HUES48 (cell line): ENCODE results near the gene SRPRB.

Experiments used
- H3K27ac ChIP-seq: one replicate; pipeline ENCODE4 v1.7.0; 2013; ENCODE audit warnings: low read depth, low read length, inconsistent platforms
- H3K27me3 ChIP-seq: 2 replicates; pipeline ENCODE4 v1.6.1; 2013; ENCODE audit warnings: mild to moderate bottlenecking, low read length; ENCODE audit not compliant: control insufficient read depth, insufficient read depth
- H3K36me3 ChIP-seq: 2 replicates; pipeline ENCODE4 v1.6.1; 2013; ENCODE audit warnings: low read length; ENCODE audit not compliant: control insufficient read depth, insufficient read depth
- H3K4me1 ChIP-seq: 2 replicates; pipeline ENCODE4 v1.6.1; 2013; ENCODE audit warnings: mild to moderate bottlenecking, low read length; ENCODE audit not compliant: control insufficient read depth, insufficient read depth
- H3K4me3 ChIP-seq: 2 replicates; pipeline ENCODE4 v1.5.1; 2013; ENCODE audit warnings: mild to moderate bottlenecking, low read depth, low read length
- H3K9ac ChIP-seq: 2 replicates; pipeline ENCODE4 v1.6.1; 2013; ENCODE audit warnings: mild to moderate bottlenecking, low read depth, low read length, moderate library complexity
- H3K9me3 ChIP-seq: 2 replicates; pipeline ENCODE4 v1.6.1; 2013; ENCODE audit warnings: low read length; ENCODE audit not compliant: control insufficient read depth, insufficient read depth

Gene SRPRB

DNA sequence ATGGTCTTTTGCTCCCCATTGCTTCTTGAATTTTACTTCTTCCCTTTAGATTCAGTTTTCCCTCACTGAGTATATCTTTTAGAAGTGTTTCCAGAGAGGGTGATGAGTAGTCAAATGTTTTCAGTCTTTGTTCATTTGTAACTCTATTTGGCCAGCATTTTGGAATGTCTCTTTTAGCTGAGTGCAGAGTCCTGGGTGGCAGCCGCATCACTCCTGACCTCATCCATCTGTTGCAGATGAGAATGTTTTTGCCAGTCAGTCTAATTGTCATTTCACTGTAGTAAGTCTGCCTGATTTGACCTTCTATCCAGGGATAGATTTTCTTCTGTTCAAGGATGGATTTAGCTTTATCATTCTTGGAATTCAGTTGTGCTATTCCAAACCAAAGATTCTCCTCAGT, 7.3 kb downstream of the SRPRB start:
- Histone ChIP-seq H3K4me3 (no peak overlapping the region), H3K36me3 (peaks cover 80% of the 10 kb centered on the region), H3K4me1 (no peaks in the 10 kb centered on the region), H3K9me3 (no peaks in the 10 kb centered on the region), H3K27ac (no peak overlapping the region), H3K27me3 (no peaks in the 10 kb centered on the region), H3K9ac (no peak overlapping the region)

DNA sequence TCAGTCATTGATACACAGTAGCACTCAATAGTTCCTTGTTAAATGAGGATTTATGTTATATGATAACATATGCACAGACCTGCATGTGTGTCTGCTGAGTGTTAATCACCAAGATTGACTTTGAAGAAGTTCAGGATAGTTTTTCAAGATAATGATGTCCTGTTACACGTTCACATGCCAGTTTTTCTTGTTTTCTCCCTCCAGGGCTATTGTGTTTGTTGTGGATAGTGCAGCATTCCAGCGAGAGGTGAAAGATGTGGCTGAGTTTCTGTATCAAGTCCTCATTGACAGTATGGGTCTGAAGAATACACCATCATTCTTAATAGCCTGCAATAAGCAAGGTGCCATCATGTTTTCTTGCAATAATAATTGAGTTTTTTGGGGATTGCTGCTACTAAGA, 9.8 kb downstream of the SRPRB start:
- Histone ChIP-seq H3K9me3 (no peaks in the 10 kb centered on the region), H3K36me3 (peaks cover 81% of the 10 kb centered on the region), H3K4me1 (no peaks in the 10 kb centered on the region)

DNA sequence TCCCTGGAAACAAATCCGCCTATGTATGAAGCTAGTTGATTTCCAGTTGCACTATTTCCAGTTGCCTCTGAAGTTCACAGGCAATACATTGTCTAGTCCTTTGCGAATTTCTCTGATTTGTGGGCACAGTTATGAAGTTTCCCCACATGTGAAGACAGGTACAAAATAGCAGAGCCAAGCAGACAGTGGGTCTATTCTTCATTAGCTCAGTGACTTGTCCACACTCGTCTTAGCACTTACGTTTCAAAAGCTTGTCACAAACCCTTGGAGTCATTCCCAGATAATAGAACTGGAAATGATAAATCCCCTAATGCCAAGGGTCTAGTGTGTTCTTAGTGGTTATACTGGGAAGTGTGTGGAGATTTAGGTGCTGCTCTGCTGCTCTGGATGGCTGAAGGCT, 14.5 kb downstream of the SRPRB start:
- Histone ChIP-seq H3K9ac (no peak overlapping the region), H3K4me1 (peaks cover 14% of the 10 kb centered on the region), H3K36me3 (peaks cover 68% of the 10 kb centered on the region), H3K9me3 (no peaks in the 10 kb centered on the region), H3K4me3 (no peak overlapping the region), H3K27ac (no peak overlapping the region), H3K27me3 (no peaks in the 10 kb centered on the region)

More for the DNA sequence above, 9.8 kb downstream of the SRPRB start:
- no peak overlapping the region for H3K27ac ChIP-seq
- H3K27me3 ChIP-seq = no peaks in the 10 kb centered on the region
- no peak overlapping the region for H3K9ac ChIP-seq
- H3K4me3 ChIP-seq = no peak overlapping the region

DNA sequence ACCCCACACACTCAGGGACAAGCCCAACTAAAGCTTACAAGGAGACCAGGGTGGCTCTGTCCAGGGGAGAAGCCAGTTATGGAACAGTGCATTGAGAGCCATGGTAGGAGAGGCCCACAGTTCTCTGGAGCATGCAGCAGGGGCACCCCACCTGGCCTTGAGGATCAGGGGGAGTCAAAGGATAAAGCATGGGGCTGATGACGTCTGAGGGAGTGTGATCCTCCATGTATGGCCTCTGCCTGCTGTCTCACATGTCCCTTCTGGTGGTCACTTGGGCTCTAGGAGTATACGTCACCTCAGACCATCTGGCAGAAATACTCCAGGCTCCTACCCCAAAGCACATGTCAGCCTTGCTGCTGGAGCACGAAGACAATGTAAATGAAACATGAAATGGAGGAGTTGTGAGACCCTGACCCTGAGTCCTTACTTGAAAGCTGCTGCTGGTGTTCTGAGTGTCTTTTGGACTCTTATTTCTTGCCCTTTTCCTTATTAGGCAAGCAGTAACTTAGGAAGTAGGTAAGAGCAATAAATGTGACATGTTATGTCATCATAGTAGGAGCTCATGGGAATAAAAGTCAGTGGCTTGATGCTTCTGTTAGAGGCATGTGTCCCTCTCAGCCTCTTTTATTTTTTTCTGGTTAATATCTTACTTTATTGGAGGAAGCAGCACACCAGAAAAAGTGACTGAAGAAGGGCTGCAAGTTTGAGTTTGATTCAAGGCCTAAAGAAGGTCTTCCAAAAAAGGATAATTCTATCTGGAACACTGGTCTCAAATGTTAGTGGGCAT, 15.5 kb downstream of the SRPRB start:
- Histone ChIP-seq H3K27me3 (no peaks in the 10 kb centered on the region), H3K36me3 (peaks cover 58% of the 10 kb centered on the region), H3K4me3 (no peak overlapping the region), H3K4me1 (peaks cover 14% of the 10 kb centered on the region), H3K9me3 (no peaks in the 10 kb centered on the region), H3K9ac (no peak overlapping the region), H3K27ac (peak overlapping the region; percentile 75)

DNA sequence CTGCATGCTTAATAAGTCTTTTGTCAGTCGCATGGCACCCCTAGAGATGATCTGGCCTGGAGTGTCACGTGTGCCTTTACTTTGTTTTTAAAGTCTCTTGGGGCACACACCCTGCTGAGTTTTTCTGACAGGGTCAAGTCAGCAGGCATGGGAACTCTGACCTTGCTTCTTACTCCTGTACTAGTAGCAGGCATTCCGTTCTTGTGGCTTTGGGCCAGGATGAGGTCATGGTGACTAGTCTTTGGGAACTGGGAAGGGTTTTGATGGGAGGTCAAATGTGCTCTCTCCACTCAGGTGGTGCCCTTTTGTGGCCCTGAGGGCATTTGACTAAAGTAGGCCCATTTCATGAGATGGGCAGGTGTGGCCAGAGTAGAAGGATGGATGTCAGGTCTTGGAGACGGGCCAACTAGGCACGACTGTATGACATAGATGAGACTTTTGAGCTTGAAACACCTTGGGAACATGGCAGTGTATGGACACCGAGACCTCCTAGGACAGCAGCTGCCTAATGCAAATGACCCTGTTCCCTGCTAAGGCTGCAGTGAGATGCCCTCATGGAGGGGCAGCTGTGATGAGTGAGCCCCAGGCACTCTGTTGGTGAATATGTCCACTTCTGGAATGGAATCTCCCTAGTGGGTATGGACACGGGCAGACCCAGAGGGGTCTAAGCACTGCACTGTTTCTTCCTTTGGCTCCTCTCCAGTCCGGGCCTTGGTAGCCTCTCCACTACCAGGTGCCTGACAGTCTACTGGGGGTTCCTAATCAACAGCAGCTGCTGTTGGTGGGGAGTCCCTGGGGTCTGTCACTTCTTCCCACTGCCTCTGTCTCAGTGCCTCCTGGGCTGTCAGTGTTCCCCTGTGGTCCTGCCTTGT, 16.4 kb downstream of the SRPRB start:
- H3K9me3 ChIP-seq = no peaks in the 10 kb centered on the region
- H3K27me3 ChIP-seq = no peaks in the 10 kb centered on the region
- peak overlapping the region; percentile 75 for H3K27ac ChIP-seq
- H3K4me3 ChIP-seq = no peak overlapping the region
- H3K36me3 ChIP-seq = peaks cover 49% of the 10 kb centered on the region
- no peak overlapping the region for H3K9ac ChIP-seq
- peaks cover 14% of the 10 kb centered on the region for H3K4me1 ChIP-seq

DNA sequence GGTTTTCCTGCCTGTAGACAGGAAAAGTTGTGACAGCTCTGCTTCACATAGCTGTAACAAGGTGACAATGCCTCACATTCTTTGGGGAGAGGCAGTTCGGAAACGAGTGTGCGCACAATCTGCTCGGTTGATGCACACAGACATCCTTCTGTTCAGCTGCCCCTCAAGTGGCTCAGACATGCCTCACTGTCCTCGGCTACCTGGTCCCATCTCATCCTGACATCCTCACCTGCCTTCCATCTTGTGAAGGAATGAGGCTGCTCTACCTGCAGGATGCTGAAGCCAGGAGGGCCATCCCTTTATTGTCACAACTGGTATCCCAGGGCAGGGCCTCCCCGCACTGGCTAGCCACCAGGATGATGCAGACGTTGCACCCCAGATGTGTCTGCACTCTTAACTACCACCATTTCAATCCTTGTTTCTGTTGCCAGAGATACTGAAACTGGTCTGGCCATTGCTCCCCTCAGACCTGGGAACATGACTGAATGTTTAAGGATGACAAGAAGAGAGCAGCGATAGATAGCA, 19.4 kb downstream of the SRPRB start:
- Histone ChIP-seq H3K27ac (no peak overlapping the region), H3K27me3 (no peaks in the 10 kb centered on the region), H3K36me3 (peaks cover 27% of the 10 kb centered on the region), H3K9ac (no peak overlapping the region), H3K4me3 (no peak overlapping the region), H3K4me1 (peaks cover 14% of the 10 kb centered on the region), H3K9me3 (no peaks in the 10 kb centered on the region)

DNA sequence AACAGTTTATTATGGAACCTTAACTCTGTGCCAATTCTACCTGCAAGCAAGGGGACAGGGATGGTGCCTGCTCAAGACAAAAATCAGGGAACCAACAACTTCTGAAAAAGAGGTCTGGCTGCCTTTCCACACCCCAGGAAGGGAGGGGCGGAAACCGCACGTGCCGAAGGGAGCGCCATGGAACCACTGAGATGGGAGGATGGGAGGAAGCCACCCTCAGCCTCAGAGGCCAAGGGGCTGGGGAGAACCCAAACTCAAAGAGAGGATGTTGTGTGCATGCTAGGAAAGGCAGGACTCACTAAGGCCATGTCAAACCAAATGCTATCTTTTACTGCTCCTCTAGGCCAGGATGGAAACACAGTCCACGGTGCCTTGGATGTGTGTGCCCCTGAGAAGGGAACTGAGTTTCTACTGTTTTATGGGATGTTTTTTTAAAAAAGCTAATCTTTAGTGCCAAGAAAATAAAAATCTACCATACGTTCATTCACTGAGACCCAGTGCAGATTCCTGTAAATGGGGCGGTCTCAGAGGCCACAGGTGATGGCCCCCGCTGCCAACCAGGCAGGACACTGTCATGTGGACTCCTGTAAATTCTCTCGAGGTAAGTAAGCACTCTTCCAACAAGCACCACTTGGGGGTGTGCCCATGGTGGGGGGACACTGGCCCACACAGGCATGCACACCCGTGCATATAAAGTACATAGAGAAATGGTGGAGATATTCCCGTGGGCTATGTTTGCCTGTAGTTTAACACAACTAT, 20.5 kb downstream of the SRPRB start:
- H3K36me3 ChIP-seq = peaks cover 16% of the 10 kb centered on the region
- H3K9ac ChIP-seq = no peak overlapping the region
- H3K27me3 ChIP-seq = no peaks in the 10 kb centered on the region
- H3K4me1 ChIP-seq = peaks cover 11% of the 10 kb centered on the region
- no peak overlapping the region for H3K4me3 ChIP-seq
- H3K27ac ChIP-seq = no peak overlapping the region
- H3K9me3 ChIP-seq = no peaks in the 10 kb centered on the region

DNA sequence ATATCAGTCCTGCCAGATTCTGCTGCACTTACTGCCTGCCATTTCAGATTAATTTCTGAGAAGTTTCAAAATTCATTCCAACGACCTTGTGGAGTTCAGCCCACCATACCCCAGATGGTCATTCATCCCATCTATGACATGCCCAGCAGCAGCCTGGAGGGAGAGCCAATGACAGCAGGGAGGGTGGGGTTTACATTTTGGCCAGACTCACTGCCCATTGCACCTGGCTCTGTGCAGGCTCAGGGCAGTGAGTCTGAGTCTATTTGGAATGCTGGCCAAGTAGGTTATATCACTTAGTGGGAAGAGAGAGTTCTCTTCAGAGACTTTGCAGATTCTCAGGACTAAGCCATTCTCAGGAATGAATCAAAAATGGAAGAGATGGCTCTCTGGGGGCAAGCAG, 21.5 kb downstream of the SRPRB start:
- Histone ChIP-seq H3K4me3 (no peak overlapping the region), H3K36me3 (peaks cover 8% of the 10 kb centered on the region), H3K27ac (no peak overlapping the region), H3K9ac (no peak overlapping the region), H3K9me3 (no peaks in the 10 kb centered on the region), H3K4me1 (peaks cover 2% of the 10 kb centered on the region), H3K27me3 (no peaks in the 10 kb centered on the region)

DNA sequence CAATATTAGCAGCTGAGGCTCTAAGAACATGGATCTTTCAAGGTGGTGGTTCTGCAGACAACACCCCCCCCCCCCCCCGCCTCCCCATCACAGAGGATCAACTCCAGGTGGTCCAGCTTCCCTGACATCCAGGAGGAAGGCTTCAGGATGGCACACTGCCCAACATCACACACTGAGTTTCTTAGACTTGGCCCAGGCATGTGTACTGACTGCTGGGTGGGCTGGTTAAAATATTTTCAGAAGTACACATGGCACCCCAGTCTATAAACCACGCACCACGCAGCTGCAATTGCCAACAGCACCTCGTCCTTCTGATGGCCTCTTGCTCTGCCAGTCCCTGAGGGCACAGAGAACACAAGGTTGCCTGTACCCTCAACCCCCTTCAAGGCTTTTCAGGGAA, 22.1 kb downstream of the SRPRB start:
- no peaks in the 10 kb centered on the region for H3K4me1 ChIP-seq
- H3K9ac ChIP-seq = no peak overlapping the region
- peaks cover 2% of the 10 kb centered on the region; the same call in 1 of the 2 replicates for H3K36me3 ChIP-seq
- no peaks in the 10 kb centered on the region for H3K27me3 ChIP-seq
- no peak overlapping the region for H3K27ac ChIP-seq
- no peaks in the 10 kb centered on the region for H3K9me3 ChIP-seq
- no peak overlapping the region for H3K4me3 ChIP-seq

DNA sequence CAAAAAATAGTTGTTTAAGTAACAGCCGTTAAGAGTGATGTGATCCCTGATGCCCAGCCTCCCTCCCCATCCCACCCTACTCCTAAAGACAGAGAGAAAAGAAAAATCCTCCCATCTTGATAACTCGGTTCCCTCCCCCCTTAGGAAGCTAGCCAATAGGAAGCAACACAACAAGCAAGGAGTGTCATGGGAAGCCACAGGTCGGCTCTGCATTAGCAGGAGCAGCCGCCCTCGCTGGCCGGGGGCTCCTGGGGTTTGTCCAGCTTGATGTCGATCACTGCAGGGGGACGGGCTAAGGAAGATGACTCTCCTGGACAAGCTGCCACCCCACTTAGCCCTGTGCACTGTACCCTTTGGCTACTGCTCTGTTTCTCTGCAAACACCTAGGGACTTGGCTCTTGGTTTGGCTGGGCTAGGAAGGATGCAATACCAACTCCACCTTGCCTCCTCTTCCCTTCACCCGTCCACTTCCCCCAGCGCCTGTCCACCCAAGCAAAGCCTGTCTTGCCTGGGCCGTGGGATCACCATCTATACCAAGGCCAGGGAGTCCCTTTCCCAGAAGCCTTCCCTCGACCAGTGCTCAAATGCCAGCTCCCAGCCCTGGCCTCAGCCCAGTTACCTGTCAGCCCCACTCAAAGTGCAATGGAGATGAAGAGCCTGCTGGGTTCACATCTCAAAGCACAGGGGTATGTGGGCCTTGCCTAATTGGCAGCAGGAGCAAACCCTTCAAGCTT, 23.1 kb downstream of the SRPRB start:
- Histone ChIP-seq H3K27me3 (no peaks in the 10 kb centered on the region), H3K4me3 (no peak overlapping the region), H3K9me3 (no peaks in the 10 kb centered on the region), H3K4me1 (no peaks in the 10 kb centered on the region), H3K9ac (no peak overlapping the region), H3K27ac (no peak overlapping the region), H3K36me3 (0 out of 2 replicates have a peak, but pooled peaks cover under 1% of the 10 kb centered on the region)
